OCI-LY3 (cell line): Measurements from ENCODE around the gene MSI2.

Source experiments
- H2AFZ ChIP-seq: fragments of 200-600, 300-600 bp; shearing (Covaris generic); 2 replicates; pipeline ENCODE4 v1.6.0; 2014; ENCODE audit warnings: antibody characterized with exemption, low read depth, low read length
- H3K27ac ChIP-seq: fragments of 200-600, 300-600 bp; sonication (generic); 2 replicates; pipeline ENCODE4 v1.5.1; 2014; ENCODE audit warnings: mild to moderate bottlenecking, low read length, moderate library complexity, mixed read lengths
- H3K27me3 ChIP-seq: fragments of 200-600, 300-600 bp; sonication (generic); 2 replicates; pipeline ENCODE4 v1.6.1; 2014; ENCODE audit warnings: low read depth, low read length, mixed read lengths
- H3K36me3 ChIP-seq: fragments of 200-600, 300-600 bp; sonication (generic); replicated peaks from 2 replicates; pipeline ENCODE3; 2014; ENCODE audit warnings: low read depth, low read length, mixed read lengths
- H3K4me1 ChIP-seq: fragments of 300-600, 200-600 bp; sonication (generic); 2 replicates; pipeline ENCODE4 v1.6.1; 2014; ENCODE audit warnings: low read length, mixed read lengths
- H3K4me2 ChIP-seq: fragments of 200-600, 300-600 bp; sonication (generic); 2 replicates; pipeline ENCODE4 v1.6.1; 2014; ENCODE audit warnings: low read length, mixed read lengths
- H3K4me3 ChIP-seq: fragments of 300-600, 200-600 bp; sonication (generic); 2 replicates; pipeline ENCODE4 v1.5.1; 2014; ENCODE audit warnings: antibody characterized with exemption, mild to moderate bottlenecking, low read length, moderate library complexity
- H3K79me2 ChIP-seq: fragments of 300-600, 200-600 bp; shearing (Covaris generic); 2 replicates; pipeline ENCODE4 v1.6.1; 2014; ENCODE audit warnings: mild to moderate bottlenecking, low read length, mixed read lengths
- H3K9ac ChIP-seq: fragments of 300-600, 200-600 bp; shearing (Covaris generic); 2 replicates; pipeline ENCODE4 v1.6.0; 2014; ENCODE audit warnings: mild to moderate bottlenecking, low read length, moderate library complexity
- H3K9me3 ChIP-seq: fragments of 200-600, 300-600 bp; shearing (Covaris generic); 2 replicates; pipeline ENCODE4 v1.6.1; 2014; ENCODE audit warnings: low read length, mixed read lengths; ENCODE audit not compliant: insufficient read depth
- H4K20me1 ChIP-seq: fragments of 200-600, 300-600 bp; sonication (generic); 2 replicates; pipeline ENCODE4 v1.6.1; 2016; ENCODE audit warnings: low read length, mixed read lengths; ENCODE audit not compliant: insufficient read depth
- CTCF ChIP-seq: fragments of 200-600, 300-600 bp; sonication (generic); IDR thresholded peaks from 2 replicates; pipeline ENCODE4 v1.5.1; 2014; ENCODE audit warnings: antibody characterized with exemption, low read length, low read depth
- EZH2phosphoT487 ChIP-seq: fragments of 200-600 bp; shearing (Covaris generic); IDR thresholded peaks from 2 replicates; pipeline ENCODE4 v1.6.1; 2018; ENCODE audit warnings: antibody characterized with exemption, mixed run types, low read depth

The MSI2 gene

DNA sequence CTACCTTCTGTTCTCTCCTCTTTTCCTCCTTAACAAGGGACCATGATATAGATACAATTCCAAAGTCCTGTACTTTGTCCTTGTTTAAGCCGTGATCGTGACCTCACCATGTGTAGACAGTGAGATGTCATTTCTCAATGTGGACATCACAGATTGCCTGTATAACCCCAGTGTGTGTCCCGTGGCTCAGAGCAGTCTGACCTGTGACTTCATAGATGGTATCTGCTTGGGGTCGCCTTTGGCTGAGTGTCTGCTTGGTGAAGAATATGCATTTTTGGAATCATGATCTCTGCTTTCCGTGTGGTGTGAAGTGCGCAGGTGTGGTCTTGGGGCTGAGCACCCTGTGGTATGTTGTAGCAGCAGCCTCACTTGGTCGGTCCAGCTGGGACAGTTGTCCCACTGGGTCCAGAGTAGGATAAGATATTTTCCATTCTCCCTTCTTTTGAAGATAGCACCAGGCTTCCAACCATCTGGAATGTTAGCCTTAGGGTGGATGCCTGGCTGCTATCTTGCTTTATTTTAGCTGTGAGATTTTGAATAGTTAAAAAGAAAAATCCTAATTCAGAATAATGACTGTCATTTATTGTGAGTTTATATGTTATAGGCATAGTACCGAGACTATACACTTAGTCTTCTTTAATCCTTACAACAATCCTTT is 13.4 kb downstream of the MSI2 start:
- no peak overlapping the region for H3K4me3 ChIP-seq
- TF ChIP-seq EZH2phosphoT487 (no peak), CTCF (no peak)
- H2AFZ ChIP-seq: no peak overlapping the region
- H4K20me1 ChIP-seq: peaks cover 40% of the 10 kb centered on the region
- no peaks in the 10 kb centered on the region for H3K9me3 ChIP-seq
- H3K27ac ChIP-seq: no peak overlapping the region
- peaks cover 66% of the 10 kb centered on the region for H3K36me3 ChIP-seq
- H3K27me3 ChIP-seq: no peaks in the 10 kb centered on the region
- H3K9ac ChIP-seq: no peak overlapping the region
- H3K4me2 ChIP-seq: no peak overlapping the region
- H3K79me2 ChIP-seq: peaks cover 19% of the 10 kb centered on the region
- H3K4me1 ChIP-seq: no peaks in the 10 kb centered on the region

DNA sequence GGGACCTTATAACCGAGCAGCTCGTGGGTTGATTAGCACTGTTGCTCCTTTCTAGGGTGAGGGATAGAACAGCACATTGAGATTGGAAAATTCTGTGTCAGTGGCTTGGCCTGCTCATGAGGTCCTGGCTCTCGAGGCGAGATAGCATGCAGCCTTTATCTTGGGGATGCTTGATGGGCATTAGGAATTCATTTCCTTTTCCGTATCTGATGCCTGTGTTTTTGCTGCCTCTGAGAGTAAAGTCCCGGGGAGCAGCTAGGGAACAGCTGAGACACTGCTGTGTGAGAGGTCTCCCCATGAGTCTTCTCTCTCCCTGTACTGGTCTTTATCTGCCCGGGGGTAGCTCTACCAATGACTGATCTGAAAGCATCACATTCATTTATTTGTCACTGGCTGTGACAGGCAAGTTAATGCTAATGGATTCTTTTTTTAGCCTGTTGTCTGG is 14.5 kb downstream of the MSI2 start:
- Histone ChIP-seq H3K4me1 (peaks cover 6% of the 10 kb centered on the region; the same call in 1 of the 2 replicates), H3K79me2 (peaks cover 15% of the 10 kb centered on the region), H2AFZ (no peak overlapping the region), H3K4me2 (no peak overlapping the region), H4K20me1 (peaks cover 47% of the 10 kb centered on the region), H3K4me3 (no peak overlapping the region), H3K27me3 (no peaks in the 10 kb centered on the region), H3K9me3 (no peaks in the 10 kb centered on the region), H3K36me3 (peaks cover 66% of the 10 kb centered on the region), H3K9ac (no peak overlapping the region), H3K27ac (no peak overlapping the region)
- TF ChIP-seq CTCF (no peak), EZH2phosphoT487 (no peak)

DNA sequence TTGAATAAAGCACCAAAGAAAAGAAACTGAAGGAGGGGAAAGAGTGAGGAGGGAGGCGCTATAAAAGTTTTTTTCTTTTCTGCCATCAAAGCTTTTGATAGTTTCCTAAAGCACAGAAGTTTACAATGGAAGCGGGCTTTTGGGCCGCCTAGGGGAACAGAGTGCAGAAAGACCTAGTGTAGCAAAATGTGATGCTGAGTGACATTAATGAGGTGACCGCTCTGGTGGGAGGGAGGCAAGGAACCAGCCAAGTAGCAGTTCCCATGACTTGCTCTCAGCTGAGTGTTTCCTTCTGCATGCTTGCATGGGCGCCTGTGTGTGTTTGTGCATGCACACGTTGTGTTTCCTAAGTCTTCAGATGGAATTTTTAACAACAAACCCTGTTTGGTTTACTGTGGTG is 15.5 kb downstream of the MSI2 start:
- no peaks in the 10 kb centered on the region for H3K9me3 ChIP-seq
- H4K20me1 ChIP-seq: peaks cover 47% of the 10 kb centered on the region
- peaks cover 15% of the 10 kb centered on the region for H3K79me2 ChIP-seq
- H3K4me3 ChIP-seq: no peak overlapping the region
- H3K36me3 ChIP-seq: peaks cover 63% of the 10 kb centered on the region
- no peak overlapping the region for H3K4me2 ChIP-seq
- H3K9ac ChIP-seq: no peak overlapping the region
- TF ChIP-seq EZH2phosphoT487 (no peak), CTCF (no peak)
- no peaks in the 10 kb centered on the region for H3K27me3 ChIP-seq
- peaks cover 6% of the 10 kb centered on the region; the same call in 1 of the 2 replicates for H3K4me1 ChIP-seq
- H3K27ac ChIP-seq: no peak overlapping the region
- H2AFZ ChIP-seq: no peak overlapping the region

GRCh38 chr17:57273490-57273889 is 17.2 kb downstream of the MSI2 start:
- no peak overlapping the region for H3K27ac ChIP-seq
- H3K79me2 ChIP-seq: peaks cover 15% of the 10 kb centered on the region
- H3K9me3 ChIP-seq: no peaks in the 10 kb centered on the region
- H3K4me3 ChIP-seq: no peak overlapping the region
- H3K27me3 ChIP-seq: no peaks in the 10 kb centered on the region
- TF ChIP-seq EZH2phosphoT487 (no peak), CTCF (no peak)
- H2AFZ ChIP-seq: no peak overlapping the region
- H3K4me1 ChIP-seq: peaks cover 6% of the 10 kb centered on the region; the same call in 1 of the 2 replicates
- peaks cover 39% of the 10 kb centered on the region for H4K20me1 ChIP-seq
- H3K4me2 ChIP-seq: no peak overlapping the region
- H3K9ac ChIP-seq: no peak overlapping the region
- peaks cover 50% of the 10 kb centered on the region for H3K36me3 ChIP-seq
